ENCODE measurements around the gene ANKRD33. TPM values are rescaled to one million over a fixed set of nuclear protein-coding genes. Genes with fewer than 3 reads are reported as not detected.

The ANKRD33 gene
- total RNA-seq, 1 donor from 2014 or later, result not detected

GRCh38 chr12:51874486-51874885, 13.4 kb upstream of the ANKRD33 start:
- DNase-seq (ENCODE audit: low spot score), result peak; percentile 39

- DNase-seq (ENCODE audit: low spot score), result peak; percentile 1
These were observed 8.8 kb upstream of the ANKRD33 start for GRCh38 chr12:51879102-51879501.

GRCh38 chr12:51883295-51883694, 4.6 kb upstream of the ANKRD33 start:
- no peak for DNase-seq (ENCODE audit: low spot score)

- DNase-seq (ENCODE audit: low spot score), result no peak
These were observed 3.8 kb upstream of the ANKRD33 start for GRCh38 chr12:51883998-51884675.

GRCh38 chr12:51884676-51885229, 3.1 kb upstream of the ANKRD33 start:
- DNase-seq (ENCODE audit: low spot score), result no peak

- DNase-seq (ENCODE audit: low spot score), result peak; percentile 53
These were observed 2.4 kb upstream of the ANKRD33 start for GRCh38 chr12:51885294-51886020.

- peak; percentile 76 for DNase-seq (ENCODE audit: low spot score)
These were observed 1.7 kb upstream of the ANKRD33 start for GRCh38 chr12:51886021-51886710.

GRCh38 chr12:51888316-51889215, 663 bp downstream of the ANKRD33 start:
- DNase-seq (ENCODE audit: low spot score), result peak; percentile 80

- peak; percentile 84 for DNase-seq (ENCODE audit: low spot score)
These were observed 1.6 kb downstream of the ANKRD33 start for GRCh38 chr12:51889216-51890132.

- peak; percentile 45 for DNase-seq (ENCODE audit: low spot score)
These were observed 2.2 kb downstream of the ANKRD33 start for GRCh38 chr12:51890133-51890464.

GRCh38 chr12:51890511-51891171, 2.7 kb downstream of the ANKRD33 start:
- peak; percentile 76 for DNase-seq (ENCODE audit: low spot score)

GRCh38 chr12:51891843-51892242, 3.9 kb downstream of the ANKRD33 start:
- no peak for DNase-seq (ENCODE audit: low spot score)

- DNase-seq (ENCODE audit: low spot score), result no peak
These were observed 5.9 kb downstream of the ANKRD33 start for GRCh38 chr12:51893786-51894185.

- peak; percentile 88 for DNase-seq (ENCODE audit: low spot score)
These were observed 7.7 kb downstream of the ANKRD33 start for GRCh38 chr12:51895378-51896135.

GRCh38 chr12:51896236-51896635, 8.3 kb downstream of the ANKRD33 start:
- DNase-seq (ENCODE audit: low spot score), result no peak

- DNase-seq (ENCODE audit: low spot score), result peak; percentile 80
These were observed 9.3 kb downstream of the ANKRD33 start for GRCh38 chr12:51897181-51897580.

- no peak for DNase-seq (ENCODE audit: low spot score)
These were observed 10.6 kb downstream of the ANKRD33 start for GRCh38 chr12:51898506-51898905.

GRCh38 chr12:51898937-51899336, 11.0 kb downstream of the ANKRD33 start:
- no peak for DNase-seq (ENCODE audit: low spot score)

All from mesenteric fat pad (tissue), 1 donor.